D721Med (cell line): ENCODE results near the gene DUOXA2.

Experiments
- DNase-seq: peaks from one replicate; pipeline ENCODE4 v3.0.0; 2011; ENCODE audit warnings: low spot score; ENCODE audit not compliant: insufficient read length
- FAIRE-seq: peaks from 2 replicates; lab custom pipeline; 2011; peaks lifted over from hg19 to GRCh38; lab: Jason Lieb, UNC
- CTCF ChIP-seq: IDR thresholded peaks from 2 replicates; pipeline ENCODE4 v1.5.1; 2012; ENCODE audit warnings: mild to moderate bottlenecking, control low read depth; ENCODE audit not compliant: insufficient read depth; ENCODE audit errors: missing control alignments

DUOXA2 gene

GRCh38 chr15:45150481-45150880, 36.4 kb downstream of the DUOXA2 start:
- no peak for DNase-seq
- TF ChIP-seq CTCF, result no peak
- no peak for FAIRE-seq

- FAIRE-seq, result no peak
Observed at GRCh38 chr15:45150997-45151396, 36.9 kb downstream of the DUOXA2 start.

GRCh38 chr15:45151998-45152828, 38.1 kb downstream of the DUOXA2 start:
- TF ChIP-seq CTCF, result no peak
- DNase-seq, result no peak
- FAIRE-seq, result no peak

More at GRCh38 chr15:45150997-45151396, 36.9 kb downstream of the DUOXA2 start:
- no peak for TF ChIP-seq CTCF
- DNase-seq, result no peak

- DNase-seq (no peak), FAIRE-seq (no peak)
- TF ChIP-seq CTCF, result no peak
Observed at GRCh38 chr15:45155739-45156138, 41.6 kb downstream of the DUOXA2 start.

- no peak for FAIRE-seq
- DNase-seq, result no peak
- no peak for TF ChIP-seq CTCF
Observed at GRCh38 chr15:45156744-45157455, 42.8 kb downstream of the DUOXA2 start.

GRCh38 chr15:45157974-45158373, 43.8 kb downstream of the DUOXA2 start:
- no peak for TF ChIP-seq CTCF
- DNase-seq (no peak), FAIRE-seq (no peak)
